Common myeloid progenitor, CD34-positive (primary cell): ENCODE data around the gene KBTBD2.

ENCODE experiments used
- CTCF ChIA-PET: fragments of 350-600 bp; sonication (Branson Sonifier 250); formaldehyde crosslinking; loops from one replicate; lab custom pipeline; 2021; ENCODE audit warnings: antibody characterized with exemption; lab: Charles Lee
- POLR2A ChIA-PET: fragments of 350-600 bp; sonication (Branson Sonifier 250); formaldehyde crosslinking; loops from one replicate; lab custom pipeline; 2021; ENCODE audit warnings: antibody characterized with exemption; lab: Charles Lee
- DNase-seq, 3 donors: peaks; one replicate each; pipeline versions ENCODE4 v3.0.0 to v3.0.0-alpha.2; 2013
- H3K27ac ChIP-seq, 2 experiments: 1 replicate in 1 of 2; 2 replicates in 1 of 2; pipeline ENCODE4 v1.7.0; 2013; ENCODE audit warnings: inconsistent platforms in 2 of 2, low read length in 2 of 2, mild to moderate bottlenecking in 2 of 2, low read depth in 1 of 2, moderate library complexity in 1 of 2; ENCODE audit not compliant: severe bottlenecking in 2 of 2, insufficient read depth in 1 of 2, poor library complexity in 1 of 2
- H3K27me3 ChIP-seq, 5 experiments: replicated peaks in 2 of 5; 1 replicate in 3 of 5; 2 replicates in 2 of 5; pipeline versions ENCODE4 v1.6.1 to v1.7.0; 2013; ENCODE audit warnings: low read length in 4 of 5, mild to moderate bottlenecking in 2 of 5, moderate library complexity in 2 of 5, inconsistent platforms in 1 of 5; ENCODE audit not compliant: insufficient read depth in 5 of 5, control insufficient read depth in 4 of 5
- H3K36me3 ChIP-seq, 4 experiments: 1 replicate in 2 of 4; 2 replicates in 2 of 4; pipeline versions ENCODE4 v1.6.1 to v1.7.0; 2013; ENCODE audit warnings: low read length in 3 of 4, control low read depth in 1 of 4, mild to moderate bottlenecking in 1 of 4; ENCODE audit not compliant: control insufficient read depth in 4 of 4, insufficient read depth in 4 of 4
- H3K4me1 ChIP-seq, 4 experiments: 1 replicate in 3 of 4; 2 replicates in 1 of 4; pipeline versions ENCODE4 v1.6.1 to v1.7.1; 2013; ENCODE audit warnings: low read length in 3 of 4, mild to moderate bottlenecking in 3 of 4, control low read depth in 1 of 4, inconsistent platforms in 1 of 4, moderate library complexity in 1 of 4; ENCODE audit not compliant: control insufficient read depth in 4 of 4, insufficient read depth in 4 of 4; ENCODE audit errors: control extremely low read depth in 1 of 4
- H3K4me3 ChIP-seq, 7 experiments: 1 replicate in 4 of 7; 2 replicates in 3 of 7; pipeline versions ENCODE4 v1.5.1 to v1.7.0; 2013; ENCODE audit warnings: mild to moderate bottlenecking in 7 of 7, low read length in 6 of 7, moderate library complexity in 6 of 7, inconsistent platforms in 2 of 7, low read depth in 2 of 7, control low read depth in 1 of 7; ENCODE audit not compliant: insufficient read depth in 4 of 7, control insufficient read depth in 1 of 7; ENCODE audit errors: extremely low read depth in 1 of 7
- H3K9me3 ChIP-seq, 5 experiments: 1 replicate in 4 of 5; 2 replicates in 1 of 5; pipeline versions ENCODE4 v1.6.1 to v1.7.1; 2013; ENCODE audit warnings: low read length in 4 of 5, mild to moderate bottlenecking in 2 of 5, inconsistent platforms in 1 of 5, low read depth in 1 of 5, moderate library complexity in 1 of 5; ENCODE audit not compliant: control insufficient read depth in 4 of 5, insufficient read depth in 2 of 5; ENCODE audit errors: control extremely low read depth in 1 of 5
- WGBS: methylation state at CpG from one replicate; pipeline ENCODE4 v1.1.5; 2013; ENCODE audit not compliant: insufficient coverage; 5-methylcytosine and 5-hydroxymethylcytosine counted together

The KBTBD2 gene

DNA sequence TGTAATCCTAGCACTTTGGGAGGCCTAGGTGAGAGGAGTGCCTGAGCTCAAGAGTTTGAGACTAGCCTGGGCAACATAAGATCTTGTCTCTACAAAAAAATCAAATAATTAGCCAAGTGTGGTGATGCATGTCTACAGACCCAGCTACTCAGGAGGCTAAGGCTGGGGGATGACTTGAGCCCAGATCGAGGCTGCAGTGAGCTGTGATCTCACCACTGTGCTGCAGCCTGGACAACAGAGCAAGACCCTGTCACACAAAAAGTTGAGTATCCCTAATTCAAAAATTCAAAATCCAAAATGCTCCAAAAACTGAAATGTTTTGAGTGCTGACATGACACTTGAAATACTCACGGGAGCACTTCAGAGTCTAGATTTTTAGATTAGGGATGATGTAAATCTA lies 19.1 kb downstream of the KBTBD2 start:
- WGBS: 100% methylated on average over 1 of the region's 2 CpGs
- no peak for DNase-seq
- Histone ChIP-seq H3K27me3 (no peaks in the 10 kb centered on the region), H3K27ac (no peak overlapping the region), H3K36me3 (peaks cover 41 to 70% (median 52%) of the 10 kb centered on the region in 4 experiments), H3K4me3 (no peak overlapping the region), H3K4me1 (no peaks in the 10 kb centered on the region), H3K9me3 (peaks cover 0 to 4% (median 3%) of the 10 kb centered on the region in 5 experiments)
- POLR2A ChIA-PET: interaction anchor here (1.2 kb wide), 1 partner anchor 11 kb away, joined by 3 read pairs; no protein-coding TSS in a partner anchor
- CTCF ChIA-PET: no interaction called here

DNA sequence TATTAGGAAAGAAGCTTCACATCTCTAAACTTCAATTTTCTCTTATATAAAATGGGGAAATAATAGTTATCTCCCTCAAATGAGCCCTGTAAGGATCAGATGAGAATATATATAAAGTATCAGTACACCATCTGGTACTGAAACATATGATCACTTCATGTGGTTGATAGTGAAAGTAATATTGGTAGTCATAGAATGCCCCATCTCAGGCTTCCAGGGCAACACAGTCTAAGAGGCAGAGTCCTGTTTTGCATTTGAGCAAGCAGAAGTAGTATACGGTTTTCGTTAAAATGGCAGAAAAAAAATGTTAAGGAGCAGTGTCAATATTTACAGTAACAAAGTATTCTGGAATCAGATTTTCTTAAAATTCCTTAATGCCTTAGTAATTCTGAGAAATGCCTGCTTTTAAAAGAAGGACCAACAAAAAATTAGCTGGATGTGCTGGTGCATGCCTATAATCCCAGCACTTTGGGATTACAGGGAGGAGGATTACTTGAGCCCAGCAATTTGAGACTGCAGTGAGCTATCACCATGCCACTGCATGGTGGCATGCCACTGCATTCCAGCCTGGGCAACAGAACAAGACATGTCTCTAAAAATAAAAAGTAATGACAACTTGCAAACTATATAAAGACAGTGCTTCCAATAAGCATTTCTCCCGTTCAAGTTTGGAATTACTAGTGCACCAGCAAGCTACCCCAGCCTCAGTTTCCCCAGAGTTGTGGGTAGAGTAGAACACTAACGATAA lies 19.8 kb downstream of the KBTBD2 start:
- ChIA-PET CTCF (no interaction called here), POLR2A (interaction anchor here (1.2 kb wide), 1 partner anchor 12 kb away, joined by 3 read pairs; no protein-coding TSS in a partner anchor)
- Histone ChIP-seq H3K27me3 (no peaks in the 10 kb centered on the region), H3K4me1 (no peaks in the 10 kb centered on the region), H3K27ac (no peak overlapping the region), H3K4me3 (no peak overlapping the region), H3K36me3 (peaks cover 42 to 76% (median 55%) of the 10 kb centered on the region in 4 experiments), H3K9me3 (peaks cover 0 to 6% (median 3%) of the 10 kb centered on the region in 5 experiments)
- DNase-seq: no peak
- WGBS: 90% methylated on average over 2 of the region's 4 CpGs

DNA sequence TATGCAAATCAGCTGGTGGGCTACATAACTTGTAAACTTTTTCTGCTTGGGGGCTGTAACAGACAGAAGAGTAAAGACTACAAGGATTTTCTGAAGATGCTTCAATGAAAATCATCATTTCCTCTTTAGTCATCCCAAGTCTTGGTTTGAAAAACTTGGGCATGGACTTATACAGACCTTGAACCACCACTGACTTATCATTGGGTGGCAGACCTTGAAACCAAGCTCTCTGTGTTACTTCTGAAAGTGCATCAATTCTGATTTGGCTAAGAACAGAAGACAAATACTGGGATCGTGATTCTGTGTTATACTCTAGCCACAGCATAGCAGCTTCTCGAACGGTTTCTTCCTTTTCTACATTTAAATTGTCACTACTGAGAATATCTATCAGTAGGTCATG lies 21.3 kb downstream of the KBTBD2 start:
- POLR2A ChIA-PET: no interaction called here
- DNase-seq: no peak
- Histone ChIP-seq H3K27ac (no peak overlapping the region), H3K4me3 (no peak overlapping the region), H3K9me3 (peaks cover 0 to 9% (median 3%) of the 10 kb centered on the region in 5 experiments), H3K4me1 (no peaks in the 10 kb centered on the region), H3K36me3 (peaks cover 36 to 84% (median 56%) of the 10 kb centered on the region in 4 experiments), H3K27me3 (no peaks in the 10 kb centered on the region)
- CTCF ChIA-PET: interaction anchor here (1.0 to 2.4 kb wide), 2 partner anchors 20 to 23 kb away, joined by 3 to 6 read pairs; partner anchors contain the start of gene KBTBD2
- WGBS: 100% methylated on average over 3 of the region's 3 CpGs

DNA sequence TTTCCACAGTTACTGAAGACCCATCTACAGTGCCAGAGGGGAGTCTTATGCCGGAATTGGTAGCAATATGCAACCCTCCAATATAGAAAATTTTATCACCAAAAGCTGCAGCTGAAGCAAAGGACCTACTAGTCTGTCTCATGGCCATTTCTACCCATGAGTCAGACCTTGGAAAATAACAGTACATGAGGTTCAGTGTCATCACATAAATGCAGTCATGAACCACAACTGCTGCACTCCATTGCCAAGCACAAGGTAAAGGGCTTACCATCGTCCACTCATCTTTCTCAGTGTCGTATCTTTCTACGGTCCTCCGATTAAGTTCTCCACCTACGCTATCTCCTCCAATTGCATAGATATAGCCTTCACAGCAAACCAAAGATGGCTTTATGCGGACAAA lies 21.8 kb downstream of the KBTBD2 start:
- POLR2A ChIA-PET: no interaction called here
- H3K36me3 ChIP-seq: peaks cover 36 to 79% (median 50%) of the 10 kb centered on the region in 4 experiments
- no peaks in the 10 kb centered on the region for H3K27me3 ChIP-seq
- WGBS: 98% methylated on average over 6 of the region's 7 CpGs
- peaks cover 0 to 9% (median 4%) of the 10 kb centered on the region in 5 experiments for H3K9me3 ChIP-seq
- no peaks in the 10 kb centered on the region for H3K4me1 ChIP-seq
- no peak for DNase-seq
- CTCF ChIA-PET: interaction anchor here (1.0 to 2.4 kb wide), 2 partner anchors 21 to 23 kb away, joined by 3 to 6 read pairs; partner anchors contain the start of gene KBTBD2
- no peak overlapping the region for H3K27ac ChIP-seq
- no peak overlapping the region for H3K4me3 ChIP-seq

DNA sequence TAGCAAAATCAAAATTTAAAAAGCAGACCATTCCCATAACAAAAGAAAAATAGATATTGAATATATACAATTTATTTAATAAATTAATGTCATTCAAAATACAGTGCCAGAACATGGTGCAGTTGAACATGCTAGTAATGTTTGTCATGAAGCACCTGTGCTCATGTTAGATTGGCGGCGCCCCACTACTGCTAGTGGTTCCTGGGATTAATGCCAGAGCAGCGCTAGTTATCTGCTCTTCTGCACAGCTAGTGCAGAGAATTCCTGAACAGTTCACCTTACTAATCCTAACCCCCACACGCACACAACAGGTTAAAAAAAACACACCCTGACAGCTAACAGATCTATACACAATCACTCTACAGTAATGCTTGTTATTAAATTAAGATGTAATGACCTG lies 23.4 kb downstream of the KBTBD2 start:
- CTCF ChIA-PET: interaction anchor here (2.4 to 3.4 kb wide), 2 partner anchors 21 to 22 kb away, joined by 6 to 14 read pairs; partner anchors contain the start of gene KBTBD2
- H3K36me3 ChIP-seq: peaks cover 31 to 67% (median 45%) of the 10 kb centered on the region in 4 experiments
- POLR2A ChIA-PET: no interaction called here

DNA sequence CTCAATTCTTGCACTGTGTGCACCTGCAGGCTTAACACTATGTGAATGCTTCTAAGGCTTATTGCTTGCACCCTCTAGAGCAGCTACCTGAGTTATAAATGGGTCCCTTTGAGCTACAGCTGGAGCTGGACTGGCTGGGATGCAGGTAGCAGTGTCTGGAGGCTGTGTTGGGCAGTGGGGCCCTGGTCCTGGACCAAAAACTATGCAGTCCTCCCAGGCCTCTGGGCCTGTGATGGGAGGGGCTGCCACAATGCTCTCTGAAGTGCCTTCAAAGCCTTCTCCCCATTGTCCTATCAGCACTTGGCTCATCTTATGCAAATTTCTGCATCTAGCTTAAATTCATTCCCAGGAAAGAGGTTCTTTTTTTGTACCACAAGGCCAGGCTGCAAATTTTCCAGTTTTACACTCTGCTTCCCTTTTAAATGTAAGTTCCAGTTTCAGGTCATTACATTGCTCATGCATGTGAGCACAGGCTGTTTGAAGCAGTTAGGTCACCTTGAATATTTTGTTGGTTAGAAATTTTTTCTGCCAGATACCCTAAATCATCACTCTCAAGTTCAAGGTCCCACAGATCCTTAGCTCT lies 26.0 kb downstream of the KBTBD2 start:
- Histone ChIP-seq H3K27me3 (no peaks in the 10 kb centered on the region), H3K27ac (no peak overlapping the region), H3K4me1 (no peaks in the 10 kb centered on the region), H3K9me3 (peaks cover 0 to 9% (median 4%) of the 10 kb centered on the region in 5 experiments), H3K4me3 (no peak overlapping the region), H3K36me3 (peaks cover 22 to 43% (median 31%) of the 10 kb centered on the region in 4 experiments)
- no peak for DNase-seq
- CTCF ChIA-PET: interaction anchor here (1.3 to 3.4 kb wide), 2 partner anchors 19 to 84 kb away, joined by 3 to 14 read pairs; no protein-coding TSS in a partner anchor
- POLR2A ChIA-PET: interaction anchor here (0.6 kb wide), 1 partner anchor 1440 kb away, joined by 3 read pairs; no protein-coding TSS in a partner anchor

More for the DNA sequence above, 23.4 kb downstream of the KBTBD2 start:
- H3K9me3 ChIP-seq: peaks cover 0 to 9% (median 4%) of the 10 kb centered on the region in 5 experiments
- WGBS: 100% methylated on average over 2 of the region's 4 CpGs
- H3K27me3 ChIP-seq: no peaks in the 10 kb centered on the region
- no peaks in the 10 kb centered on the region for H3K4me1 ChIP-seq
- no peak for DNase-seq
- no peak overlapping the region for H3K27ac ChIP-seq
- no peak overlapping the region for H3K4me3 ChIP-seq
